ENCODE measurements around the gene BAD. TPM values are rescaled to one million over a fixed set of nuclear protein-coding genes. Genes with fewer than 3 reads are reported as not detected.

The BAD gene
- total and polyA plus RNA-seq, 10 of the 15 experiments (the other 5 are each of a cell fraction or from before 2014, with no cell fraction given), result 1.5 to 67.2 (median 39.6) TPM

DNA sequence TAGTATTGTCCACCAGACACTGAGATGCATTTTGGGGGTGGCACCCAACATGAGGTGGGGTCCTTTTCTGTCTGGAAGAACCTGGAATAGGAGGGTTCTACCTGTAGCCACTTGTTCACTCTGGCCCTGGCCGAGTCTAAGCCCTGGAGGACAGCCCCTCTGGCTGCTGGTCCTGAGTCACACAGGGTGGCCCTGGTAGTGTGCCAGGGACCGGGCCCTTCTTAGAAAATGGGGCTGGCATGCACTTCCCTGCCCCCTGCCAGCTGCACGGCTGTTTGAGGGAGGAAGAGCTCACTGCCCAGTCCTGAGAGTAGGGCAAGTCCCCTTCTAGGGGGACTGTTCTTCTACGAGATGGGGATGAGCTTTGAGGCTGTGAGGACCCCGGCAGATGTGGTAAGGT is 31.0 kb downstream of the BAD start:
- POLR2A ChIA-PET, result interaction anchor here (1.9 kb wide), 1 partner anchor 17 kb away, joined by 5 read pairs; no protein-coding TSS in a partner anchor
- RAD21 ChIA-PET (ENCODE audit: unreplicated experiment), result no interaction called here
- Histone ChIP-seq H3K9me3 (replicated peaks; ENCODE audit: control insufficient read depth, insufficient read depth, low read length) (no peaks in the 10 kb centered on the region), H2AFZ (ENCODE audit: control insufficient read depth, low read depth, low read length) (no peak overlapping the region), H3K4me3 (no peak overlapping the region), H3K27me3 (replicated peaks in 1 of 2; ENCODE audit: control insufficient read depth in 2 of 2, insufficient read depth in 2 of 2, low read length in 1 of 2) (no peaks in the 10 kb centered on the region), H3K27ac (ENCODE audit: control insufficient read depth, insufficient read depth) (no peak overlapping the region), H3K4me1 (ENCODE audit: control insufficient read depth, insufficient read depth, low read length) (peaks cover 6% of the 10 kb centered on the region), H3K9ac (ENCODE audit: control insufficient read depth, insufficient read depth, low read length) (no peak overlapping the region), H4K20me1 (ENCODE audit: control insufficient read depth, insufficient read depth) (no peaks in the 10 kb centered on the region), H3K4me2 (ENCODE audit: control insufficient read depth, insufficient read depth) (no peak overlapping the region), H3K79me2 (ENCODE audit: control insufficient read depth, insufficient read depth, low read length) (no peaks in the 10 kb centered on the region; the same call in 1 of the 2 replicates), H3K36me3 (ENCODE audit: control insufficient read depth in 2 of 2, insufficient read depth in 2 of 2, low read length in 1 of 2) (no peaks in the 10 kb centered on the region; a peak in 2 of 4 replicates)
- DNase-seq (ENCODE audit: low read depth, low spot score) (no peak), ATAC-seq (no peak), FAIRE-seq (no peak)
- intact Hi-C loops (cut with micrococcal nuclease; ENCODE audit: unreplicated experiment) (no loop called here), in situ Hi-C loops (cut with MboI) (no loop called here)
- CTCF ChIA-PET, result interaction anchor here (1.1 to 1.3 kb wide), 2 partner anchors 51 to 64 kb away, joined by 3 read pairs; partner anchors contain the start of genes PRDX5 and TRMT112
- TF ChIP-seq TCF7 (IDR thresholded peaks at IDR 0.05; ENCODE audit: borderline replicate concordance), result no peak
- no TSS peak for BruUV-seq (replicated peaks)
- SMC1A ChIA-PET (ENCODE audit: uncharacterized antibody, unreplicated experiment), result interaction anchor here (1.1 kb wide), 1 partner anchor 49 kb away, joined by 5 read pairs; no protein-coding TSS in a partner anchor
- WGBS (ENCODE audit: insufficient coverage, insufficient replicate concordance, low lambda C conversion rate, missing lambda C conversion rate), result 51% methylated on average over 5 of the region's 5 CpGs

GRCh38 chr11:64253043-64253442 is 31.4 kb downstream of the BAD start:
- ATAC-seq (no peak), DNase-seq (ENCODE audit: low read depth, low spot score) (no peak), FAIRE-seq (no peak)
- ChIA-PET RAD21 (ENCODE audit: unreplicated experiment) (interaction anchor here (1.3 to 3.1 kb wide), 4 partner anchors 9 to 65 kb away, joined by 3 to 30 read pairs (median 4); partner anchors contain the start of genes FERMT3, PRDX5 and TRMT112), CTCF (interaction anchor here (1.4 to 4.8 kb wide), 5 partner anchors 15 to 68 kb away, joined by 4 to 64 read pairs (median 23); partner anchors contain the start of genes CATSPERZ, FERMT3 and STIP1), SMC1A (ENCODE audit: uncharacterized antibody, unreplicated experiment) (interaction anchor here (1.1 to 1.7 kb wide), 2 partner anchors 47 to 49 kb away, joined by 5 to 15 read pairs; partner anchors contain the start of gene FERMT3), POLR2A (interaction anchor here (1.3 to 1.9 kb wide), 3 partner anchors 18 to 48 kb away, joined by 5 to 10 read pairs (median 6); partner anchors contain the start of gene FERMT3)
- BruUV-seq (replicated peaks), result TSS peak; percentile 64
- Histone ChIP-seq H2AFZ (ENCODE audit: control insufficient read depth, low read depth, low read length) (no peak overlapping the region), H4K20me1 (ENCODE audit: control insufficient read depth, insufficient read depth) (no peaks in the 10 kb centered on the region), H3K9ac (ENCODE audit: control insufficient read depth, insufficient read depth, low read length) (no peak overlapping the region), H3K4me2 (ENCODE audit: control insufficient read depth, insufficient read depth) (0 out of 2 replicates have a peak overlapping the region, but pooled peaks have one; percentile 15), H3K27me3 (replicated peaks in 1 of 2; ENCODE audit: control insufficient read depth in 2 of 2, insufficient read depth in 2 of 2, low read length in 1 of 2) (no peaks in the 10 kb centered on the region), H3K9me3 (replicated peaks; ENCODE audit: control insufficient read depth, insufficient read depth, low read length) (no peaks in the 10 kb centered on the region), H3K36me3 (ENCODE audit: control insufficient read depth in 2 of 2, insufficient read depth in 2 of 2, low read length in 1 of 2) (no peaks in the 10 kb centered on the region; a peak in 2 of 4 replicates), H3K27ac (ENCODE audit: control insufficient read depth, insufficient read depth) (no peak overlapping the region), H3K79me2 (ENCODE audit: control insufficient read depth, insufficient read depth, low read length) (no peaks in the 10 kb centered on the region; the same call in 1 of the 2 replicates), H3K4me1 (ENCODE audit: control insufficient read depth, insufficient read depth, low read length) (peaks cover 6% of the 10 kb centered on the region), H3K4me3 (no peak overlapping the region)
- intact Hi-C loops (cut with micrococcal nuclease; ENCODE audit: unreplicated experiment) (no loop called here), in situ Hi-C loops (cut with MboI) (no loop called here)
- TF ChIP-seq RAD21 (IDR thresholded peaks at IDR 0.05; ENCODE audit: insufficient read depth, low read depth, low read length) (no peak), IKZF2 (IDR thresholded peaks at IDR 0.05) (no peak), GABPA (IDR thresholded peaks at IDR 0.05; ENCODE audit: low read depth) (no peak), SUPT20H (IDR thresholded peaks at IDR 0.05; ENCODE audit: borderline replicate concordance, control insufficient read depth, low read depth, low read length) (no peak), ZNF384 (IDR thresholded peaks at IDR 0.05; ENCODE audit: borderline replicate concordance, low read depth, low read length) (no peak), EZH2 (IDR thresholded peaks at IDR 0.05; ENCODE audit: borderline replicate concordance, control insufficient read depth, low read depth, low read length) (no peak), SREBF1 (IDR thresholded peaks at IDR 0.05; ENCODE audit: low read length) (no peak)
- TF ChIP-seq, protein P1, sequence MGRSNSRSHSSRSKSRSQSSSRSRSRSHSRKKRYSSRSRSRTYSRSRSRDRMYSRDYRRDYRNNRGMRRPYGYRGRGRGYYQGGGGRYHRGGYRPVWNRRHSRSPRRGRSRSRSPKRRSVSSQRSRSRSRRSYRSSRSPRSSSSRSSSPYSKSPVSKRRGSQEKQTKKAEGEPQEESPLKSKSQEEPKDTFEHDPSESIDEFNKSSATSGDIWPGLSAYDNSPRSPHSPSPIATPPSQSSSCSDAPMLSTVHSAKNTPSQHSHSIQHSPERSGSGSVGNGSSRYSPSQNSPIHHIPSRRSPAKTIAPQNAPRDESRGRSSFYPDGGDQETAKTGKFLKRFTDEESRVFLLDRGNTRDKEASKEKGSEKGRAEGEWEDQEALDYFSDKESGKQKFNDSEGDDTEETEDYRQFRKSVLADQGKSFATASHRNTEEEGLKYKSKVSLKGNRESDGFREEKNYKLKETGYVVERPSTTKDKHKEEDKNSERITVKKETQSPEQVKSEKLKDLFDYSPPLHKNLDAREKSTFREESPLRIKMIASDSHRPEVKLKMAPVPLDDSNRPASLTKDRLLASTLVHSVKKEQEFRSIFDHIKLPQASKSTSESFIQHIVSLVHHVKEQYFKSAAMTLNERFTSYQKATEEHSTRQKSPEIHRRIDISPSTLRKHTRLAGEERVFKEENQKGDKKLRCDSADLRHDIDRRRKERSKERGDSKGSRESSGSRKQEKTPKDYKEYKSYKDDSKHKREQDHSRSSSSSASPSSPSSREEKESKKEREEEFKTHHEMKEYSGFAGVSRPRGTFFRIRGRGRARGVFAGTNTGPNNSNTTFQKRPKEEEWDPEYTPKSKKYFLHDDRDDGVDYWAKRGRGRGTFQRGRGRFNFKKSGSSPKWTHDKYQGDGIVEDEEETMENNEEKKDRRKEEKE (IDR thresholded peaks at IDR 0.05), result no peak
- TF ChIP-seq, protein P2, sequence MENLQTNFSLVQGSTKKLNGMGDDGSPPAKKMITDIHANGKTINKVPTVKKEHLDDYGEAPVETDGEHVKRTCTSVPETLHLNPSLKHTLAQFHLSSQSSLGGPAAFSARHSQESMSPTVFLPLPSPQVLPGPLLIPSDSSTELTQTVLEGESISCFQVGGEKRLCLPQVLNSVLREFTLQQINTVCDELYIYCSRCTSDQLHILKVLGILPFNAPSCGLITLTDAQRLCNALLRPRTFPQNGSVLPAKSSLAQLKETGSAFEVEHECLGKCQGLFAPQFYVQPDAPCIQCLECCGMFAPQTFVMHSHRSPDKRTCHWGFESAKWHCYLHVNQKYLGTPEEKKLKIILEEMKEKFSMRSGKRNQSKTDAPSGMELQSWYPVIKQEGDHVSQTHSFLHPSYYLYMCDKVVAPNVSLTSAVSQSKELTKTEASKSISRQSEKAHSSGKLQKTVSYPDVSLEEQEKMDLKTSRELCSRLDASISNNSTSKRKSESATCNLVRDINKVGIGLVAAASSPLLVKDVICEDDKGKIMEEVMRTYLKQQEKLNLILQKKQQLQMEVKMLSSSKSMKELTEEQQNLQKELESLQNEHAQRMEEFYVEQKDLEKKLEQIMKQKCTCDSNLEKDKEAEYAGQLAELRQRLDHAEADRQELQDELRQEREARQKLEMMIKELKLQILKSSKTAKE (IDR thresholded peaks at IDR 0.05; ENCODE audit: low read depth, poor library complexity, severe bottlenecking), result no peak
- 82% methylated on average over 8 of the region's 8 CpGs for WGBS (ENCODE audit: insufficient coverage, insufficient replicate concordance, low lambda C conversion rate, missing lambda C conversion rate)
